SU-DHL-6 (cell line): Measurements from ENCODE around the gene RPL3.

Experiments
- H2AFZ ChIP-seq: fragments of 200-600 bp; sonication (generic); 2 replicates; pipeline ENCODE4 v1.6.1; 2014; ENCODE audit warnings: low read depth, mild to moderate bottlenecking, moderate library complexity, mixed read lengths, antibody characterized with exemption, low read length; ENCODE audit not compliant: severe bottlenecking
- H3F3A ChIP-seq: fragments of 200-600 bp; shearing (Covaris generic); 2 replicates; pipeline ENCODE4 v1.6.0; 2016; ENCODE audit warnings: antibody characterized with exemption, mild to moderate bottlenecking; ENCODE audit not compliant: insufficient read depth
- H3K27ac ChIP-seq: fragments of 200-600 bp; sonication (generic); 2 replicates; pipeline ENCODE4 v1.5.1; 2016; ENCODE audit warnings: low read depth, mild to moderate bottlenecking, low read length, moderate library complexity, mixed read lengths
- H3K27me3 ChIP-seq: fragments of 200-600 bp; sonication (generic), shearing (Covaris generic); 2 replicates; pipeline ENCODE4 v1.6.0; 2014; ENCODE audit warnings: mild to moderate bottlenecking, low read length
- H3K36me3 ChIP-seq: fragments of 200-600 bp; sonication (generic); 2 replicates; pipeline ENCODE4 v1.6.1; 2014; ENCODE audit warnings: mild to moderate bottlenecking, low read length, mixed read lengths
- H3K4me2 ChIP-seq: fragments of 300-600, 200-600 bp; shearing (Covaris generic), sonication (generic); 2 replicates; pipeline ENCODE4 v1.6.0; 2014; ENCODE audit warnings: low read length, low read depth, mild to moderate bottlenecking; ENCODE audit not compliant: poor library complexity, severe bottlenecking
- H3K4me3 ChIP-seq: fragments of 200-600 bp; sonication (generic); 2 replicates; pipeline ENCODE4 v1.5.1; 2014; ENCODE audit warnings: antibody characterized with exemption, low read length, mild to moderate bottlenecking, mixed read lengths; ENCODE audit not compliant: insufficient read depth, poor library complexity, severe bottlenecking
- H3K79me2 ChIP-seq: fragments of 200-600 bp; sonication (generic); 2 replicates; pipeline ENCODE4 v1.6.1; 2014; ENCODE audit warnings: mild to moderate bottlenecking, low read length, moderate library complexity; ENCODE audit not compliant: insufficient read depth
- H3K9ac ChIP-seq: fragments of 200-600 bp; sonication (generic); 2 replicates; pipeline ENCODE4 v1.7.0; 2014; ENCODE audit warnings: mild to moderate bottlenecking, low read length
- H3K9me2 ChIP-seq: fragments of 200-600 bp; sonication (generic); replicated peaks from 2 replicates; pipeline ENCODE4 v1.6.1; 2014; ENCODE audit warnings: low read length; ENCODE audit not compliant: insufficient read depth
- H3K9me3 ChIP-seq: fragments of 200-600 bp; sonication (generic); 2 replicates; pipeline ENCODE4 v1.6.1; 2014; ENCODE audit warnings: low read length, mixed read lengths; ENCODE audit not compliant: insufficient read depth
- H4K20me1 ChIP-seq: fragments of 200-600 bp; sonication (generic); 2 replicates; pipeline ENCODE4 v1.6.1; 2014; ENCODE audit warnings: low read depth, mild to moderate bottlenecking, antibody characterized with exemption, low read length, moderate library complexity, mixed read lengths
- CTCF ChIP-seq: fragments of 200-600 bp; sonication (generic); IDR thresholded peaks from one replicate; pipeline ENCODE4 v1.5.1; 2017; ENCODE audit warnings: antibody characterized with exemption, mild to moderate bottlenecking, low read length, moderate library complexity; ENCODE audit not compliant: insufficient read depth, poor library complexity, severe bottlenecking
- EZH2phosphoT487 ChIP-seq: fragments of 200-600 bp; sonication (generic), shearing (Covaris generic); conservative IDR thresholded peaks from 2 replicates; pipeline ENCODE4 v1.6.1; 2018; ENCODE audit warnings: mild to moderate bottlenecking, antibody characterized with exemption, low read length, moderate library complexity, mixed read lengths

Gene RPL3

GRCh38 chr22:39276440-39277141, 42.8 kb downstream of the RPL3 start:
- Histone ChIP-seq H3K9me3 (no peaks in the 10 kb centered on the region), H3K27me3 (no peaks in the 10 kb centered on the region), H3K9ac (no peak overlapping the region), H2AFZ (no peak overlapping the region), H3K27ac (no peak overlapping the region), H4K20me1 (no peaks in the 10 kb centered on the region), H3K9me2 (no peaks in the 10 kb centered on the region), H3K79me2 (no peaks in the 10 kb centered on the region), H3K4me2 (no peak overlapping the region), H3K36me3 (no peaks in the 10 kb centered on the region), H3K4me3 (no peak overlapping the region), H3F3A (no peaks in the 10 kb centered on the region)
- TF ChIP-seq CTCF (no peak), EZH2phosphoT487 (no peak)

GRCh38 chr22:39275814-39276439, 43.5 kb downstream of the RPL3 start:
- Histone ChIP-seq H3K4me3 (no peak overlapping the region), H3K9me3 (no peaks in the 10 kb centered on the region), H3K79me2 (no peaks in the 10 kb centered on the region), H4K20me1 (no peaks in the 10 kb centered on the region), H3K9ac (no peak overlapping the region), H3K27me3 (no peaks in the 10 kb centered on the region), H3K36me3 (no peaks in the 10 kb centered on the region), H3K9me2 (no peaks in the 10 kb centered on the region), H3K27ac (no peak overlapping the region), H3K4me2 (no peak overlapping the region), H2AFZ (no peak overlapping the region), H3F3A (no peaks in the 10 kb centered on the region)
- TF ChIP-seq EZH2phosphoT487: no peak
- no peak for TF ChIP-seq CTCF

- Histone ChIP-seq H3K27me3 (no peaks in the 10 kb centered on the region), H3K9me2 (no peaks in the 10 kb centered on the region), H3K4me3 (no peak overlapping the region), H2AFZ (no peak overlapping the region), H3K36me3 (no peaks in the 10 kb centered on the region), H3K9me3 (no peaks in the 10 kb centered on the region), H4K20me1 (no peaks in the 10 kb centered on the region), H3F3A (no peaks in the 10 kb centered on the region), H3K4me2 (no peak overlapping the region), H3K27ac (no peak overlapping the region), H3K9ac (no peak overlapping the region), H3K79me2 (no peaks in the 10 kb centered on the region)
- TF ChIP-seq EZH2phosphoT487 (no peak), CTCF (no peak)
These were observed 45.2 kb downstream of the RPL3 start for GRCh38 chr22:39273950-39274887.
